Measurements from ENCODE around the gene CREB3. TPM values are rescaled to one million over a fixed set of nuclear protein-coding genes. Genes with fewer than 3 reads are reported as not detected.

The CREB3 gene
- total RNA-seq, 1 experiment from 2014 or later, result 27.3 TPM

DNA sequence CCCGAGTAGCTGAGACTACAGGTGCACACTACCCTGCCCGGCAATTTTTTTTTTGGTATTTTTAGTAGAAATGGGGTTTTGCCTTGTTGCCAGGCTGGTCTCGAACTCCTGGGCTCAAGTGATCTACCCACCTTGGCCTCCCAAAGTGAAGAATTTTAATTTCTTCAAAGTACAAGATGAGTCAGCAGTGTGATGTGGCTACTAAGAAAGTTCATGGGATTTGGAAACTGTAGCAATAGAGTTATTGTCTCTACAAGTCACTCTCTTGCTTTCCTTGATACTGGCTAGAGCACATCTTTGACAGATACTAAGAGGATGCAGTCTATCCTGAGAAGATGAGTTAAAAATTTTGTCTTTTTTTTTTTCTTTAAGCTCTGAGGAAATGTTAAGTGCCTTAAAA is 1.6 kb downstream of the CREB3 start:
- Histone ChIP-seq H3K27ac (ENCODE audit: insufficient read length, low read depth, low read length) (no peak overlapping the region), H3K79me1 (ENCODE audit: insufficient read depth, low read depth, low read length, poor library complexity, severe bottlenecking) (no peaks in the 10 kb centered on the region), H2BK12ac (ENCODE audit: insufficient read length, low read depth, low read length) (no peak overlapping the region), H3K23me2 (ENCODE audit: insufficient read length, low read depth, low read length, poor library complexity, severe bottlenecking) (peaks cover 7% of the 10 kb centered on the region), H2BK120ac (ENCODE audit: low read depth, low read length, poor library complexity, severe bottlenecking) (no peak overlapping the region), H3K79me2 (ENCODE audit: insufficient read depth, low read length) (peaks cover 6% of the 10 kb centered on the region; the same call in 1 of the 2 replicates), H2AFZ (ENCODE audit: low read length) (no peak overlapping the region), H3K23ac (ENCODE audit: insufficient read length, low read depth, low read length) (no peak overlapping the region), H3K9ac (ENCODE audit: extremely low read depth, insufficient read length, low read length) (no peak overlapping the region), H3K18ac (ENCODE audit: insufficient read length, low read depth, low read length) (no peak overlapping the region), H2BK15ac (ENCODE audit: low read depth, low read length) (no peak overlapping the region), H3K27me3 (ENCODE audit: insufficient read depth, low read length) (no peaks in the 10 kb centered on the region), H3K4me1 (ENCODE audit: insufficient read depth, low read length) (peaks cover 10% of the 10 kb centered on the region; the same call in 1 of the 2 replicates), H3K56ac (ENCODE audit: insufficient read length, low read depth, low read length) (no peak overlapping the region), H3K14ac (ENCODE audit: insufficient read depth, low read length) (no peak overlapping the region), H4K5ac (ENCODE audit: insufficient read length, low read depth, low read length) (no peak overlapping the region), H3K4me2 (ENCODE audit: insufficient read depth, insufficient read length, low read length) (no peak overlapping the region), H2AK5ac (ENCODE audit: insufficient read length, low read length) (no peak overlapping the region), H2BK5ac (ENCODE audit: insufficient read length, low read length) (no peak overlapping the region), H3K4ac (ENCODE audit: low read depth, low read length) (no peak overlapping the region), H3K9me3 (ENCODE audit: control insufficient read depth, low read depth, low read length) (no peaks in the 10 kb centered on the region), H4K8ac (replicated peaks; ENCODE audit: insufficient read length, low read depth, low read length) (no peak overlapping the region), H3T11ph (ENCODE audit: low read length) (no peak overlapping the region), H4K91ac (ENCODE audit: insufficient read length, low read depth, low read length) (no peak overlapping the region), H4K20me1 (ENCODE audit: control insufficient read depth, insufficient read depth, insufficient read length) (no peaks in the 10 kb centered on the region), H2BK20ac (ENCODE audit: low read depth, low read length, poor library complexity, severe bottlenecking) (no peak overlapping the region)
- Mint-ChIP-seq H3K27ac (no peak overlapping the region), H3K4me1 (peaks cover 15 to 16% of the 10 kb centered on the region in 2 experiments), H3K36me3 (ENCODE audit: insufficient read depth in 1 of 3, low read depth in 3 of 3) (peaks cover 24 to 47% (median 45%) of the 10 kb centered on the region in 3 experiments; a peak in 6 of 7 replicates), H3K4me3 (no peak overlapping the region), H3K27me3 (ENCODE audit: low read depth) (no peaks in the 10 kb centered on the region; the same call in 1 of the 2 replicates), H3K9me3 (no peaks in the 10 kb centered on the region)
- no peak for DNase-seq
- TF ChIP-seq, protein P1, sequence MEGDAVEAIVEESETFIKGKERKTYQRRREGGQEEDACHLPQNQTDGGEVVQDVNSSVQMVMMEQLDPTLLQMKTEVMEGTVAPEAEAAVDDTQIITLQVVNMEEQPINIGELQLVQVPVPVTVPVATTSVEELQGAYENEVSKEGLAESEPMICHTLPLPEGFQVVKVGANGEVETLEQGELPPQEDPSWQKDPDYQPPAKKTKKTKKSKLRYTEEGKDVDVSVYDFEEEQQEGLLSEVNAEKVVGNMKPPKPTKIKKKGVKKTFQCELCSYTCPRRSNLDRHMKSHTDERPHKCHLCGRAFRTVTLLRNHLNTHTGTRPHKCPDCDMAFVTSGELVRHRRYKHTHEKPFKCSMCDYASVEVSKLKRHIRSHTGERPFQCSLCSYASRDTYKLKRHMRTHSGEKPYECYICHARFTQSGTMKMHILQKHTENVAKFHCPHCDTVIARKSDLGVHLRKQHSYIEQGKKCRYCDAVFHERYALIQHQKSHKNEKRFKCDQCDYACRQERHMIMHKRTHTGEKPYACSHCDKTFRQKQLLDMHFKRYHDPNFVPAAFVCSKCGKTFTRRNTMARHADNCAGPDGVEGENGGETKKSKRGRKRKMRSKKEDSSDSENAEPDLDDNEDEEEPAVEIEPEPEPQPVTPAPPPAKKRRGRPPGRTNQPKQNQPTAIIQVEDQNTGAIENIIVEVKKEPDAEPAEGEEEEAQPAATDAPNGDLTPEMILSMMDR (conservative IDR thresholded peaks at IDR 0.05), result no peak
- no CpG with 5 or more reads among the region's 3 CpGs for WGBS (ENCODE audit: extremely low coverage, insufficient read length, low lambda C conversion rate)

All from H9 (cell line).